ENCODE measurements around the gene BNIPL.
A peak's percentile ranks its signal among the peaks of the same experiment; 100 is the strongest.

BNIPL gene, protein sequence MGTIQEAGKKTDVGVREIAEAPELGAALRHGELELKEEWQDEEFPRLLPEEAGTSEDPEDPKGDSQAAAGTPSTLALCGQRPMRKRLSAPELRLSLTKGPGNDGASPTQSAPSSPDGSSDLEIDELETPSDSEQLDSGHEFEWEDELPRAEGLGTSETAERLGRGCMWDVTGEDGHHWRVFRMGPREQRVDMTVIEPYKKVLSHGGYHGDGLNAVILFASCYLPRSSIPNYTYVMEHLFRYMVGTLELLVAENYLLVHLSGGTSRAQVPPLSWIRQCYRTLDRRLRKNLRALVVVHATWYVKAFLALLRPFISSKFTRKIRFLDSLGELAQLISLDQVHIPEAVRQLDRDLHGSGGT

DNA sequence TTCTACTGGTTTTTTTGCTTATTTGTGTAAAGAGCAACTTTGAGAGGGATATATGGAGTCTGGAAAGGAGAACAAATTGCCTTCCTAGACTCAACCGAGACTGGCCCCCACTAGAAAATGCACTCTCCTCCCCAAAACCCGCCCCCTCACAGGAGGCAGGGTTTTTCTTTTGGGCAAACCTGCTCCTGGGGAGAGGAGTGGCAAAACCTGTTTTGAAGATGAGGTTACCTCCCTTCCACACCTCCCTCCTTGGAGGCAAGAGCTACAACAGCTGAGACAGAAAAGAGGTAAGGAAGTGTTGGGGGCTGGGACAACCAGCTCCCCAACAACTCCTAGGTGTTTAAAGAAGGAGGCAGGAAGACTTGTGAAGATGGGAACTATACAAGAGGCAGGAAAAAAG, at the start of gene BNIPL:
BNIPL (plus strand) TSS at position 231 of the 400 bp plus-strand sequence; CDS start at position 371, 140 bp downstream.
- DNase-seq (ENCODE audit: low read depth), result no peak

DNA sequence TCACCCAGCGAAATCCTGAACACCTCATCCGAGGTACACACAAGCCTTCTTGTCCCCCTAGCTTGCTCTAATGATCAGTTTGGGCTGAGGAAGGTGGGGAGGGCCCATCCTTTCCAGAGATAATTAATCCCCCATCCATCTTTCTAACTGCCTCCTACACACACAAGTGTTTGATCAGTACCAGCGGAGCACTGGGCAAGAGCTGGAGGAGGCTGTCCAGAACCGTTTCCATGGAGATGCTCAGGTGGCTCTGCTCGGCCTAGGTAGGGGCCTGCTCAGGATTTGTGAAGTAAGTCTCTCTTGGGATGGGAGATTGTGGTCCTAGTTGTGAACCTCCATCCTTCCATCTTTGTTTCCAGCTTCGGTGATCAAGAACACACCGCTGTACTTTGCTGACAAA, 48.5 kb upstream of the BNIPL start:
- no peak for DNase-seq (ENCODE audit: low read depth)

DNA sequence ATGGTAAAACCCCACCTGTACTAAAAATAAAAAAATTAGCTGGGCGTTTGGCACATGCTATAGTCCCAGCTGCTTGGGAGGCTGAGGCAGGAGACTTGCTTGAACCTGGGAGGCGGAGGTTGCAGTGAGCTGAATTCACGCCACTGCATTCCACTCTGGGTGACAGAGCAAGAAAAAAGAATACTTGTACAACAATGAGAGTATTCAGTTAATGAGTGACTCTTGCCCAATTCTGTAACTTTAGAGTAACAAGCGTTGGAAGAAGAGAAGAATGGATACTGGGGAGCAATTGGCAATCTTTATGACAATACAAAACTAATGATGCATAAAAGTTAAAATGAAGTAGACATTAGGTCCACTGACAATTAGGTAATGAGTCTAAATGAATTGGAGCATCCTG, 43.8 kb upstream of the BNIPL start:
- DNase-seq (ENCODE audit: low read depth), result no peak

DNA sequence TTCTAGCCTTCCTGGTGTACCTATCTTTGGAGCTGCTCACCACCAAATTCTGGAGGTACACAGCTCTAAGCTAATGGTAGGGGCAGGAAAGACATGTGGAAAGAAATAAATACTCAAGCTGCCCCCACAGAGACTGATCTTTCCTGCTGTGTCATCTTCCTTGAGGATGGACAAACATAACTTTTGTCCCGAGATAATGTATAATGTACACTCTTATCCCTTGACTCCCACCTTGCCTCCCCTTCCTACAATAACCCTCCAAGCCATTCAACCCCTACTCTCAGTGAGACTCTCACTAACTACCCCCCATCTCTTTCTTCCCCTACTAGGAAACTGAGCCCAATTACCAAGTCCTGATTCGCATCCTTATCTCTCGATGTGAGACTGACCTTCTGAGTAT, 42.1 kb upstream of the BNIPL start:
- DNase-seq (ENCODE audit: low read depth), result no peak

DNA sequence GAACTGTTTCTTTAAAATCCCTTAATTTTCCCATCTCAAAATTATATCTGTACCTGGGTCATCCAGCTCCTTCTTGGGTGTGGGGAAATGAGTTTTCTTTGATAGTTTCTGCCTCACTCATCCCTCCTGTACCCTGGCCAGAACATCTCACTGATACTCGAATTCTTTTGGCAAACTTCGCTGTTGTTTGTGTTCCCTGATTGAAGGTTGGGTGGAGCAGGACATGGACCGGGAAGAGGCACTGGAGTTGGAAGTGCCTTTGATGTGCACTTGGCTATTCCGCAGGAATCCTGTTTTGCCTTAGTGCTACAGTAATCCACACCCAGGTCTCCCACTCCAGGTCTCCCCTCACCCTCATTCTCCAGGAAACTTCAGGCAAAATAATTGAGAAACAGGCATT, 40.9 kb upstream of the BNIPL start:
- no peak for DNase-seq (ENCODE audit: low read depth)

DNA sequence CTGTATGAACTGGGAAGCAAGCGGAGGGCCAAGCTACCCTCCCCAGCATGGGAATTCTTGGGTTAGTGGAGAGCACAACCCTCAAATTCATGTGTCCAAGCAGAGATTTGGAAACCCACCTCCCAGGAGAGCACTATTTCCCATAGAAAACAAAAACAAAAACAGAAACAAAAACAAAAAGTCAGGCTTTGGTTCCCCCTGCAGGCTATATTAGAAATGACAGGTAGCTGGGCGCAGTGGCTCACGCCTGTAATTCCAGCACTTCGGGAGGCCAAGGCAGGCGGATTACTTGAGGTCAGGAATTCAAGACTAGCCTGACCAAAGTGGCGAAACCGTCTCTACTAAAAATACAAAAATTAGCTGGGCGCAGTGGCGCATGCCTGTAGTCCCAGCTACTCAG, 40.5 kb upstream of the BNIPL start:
- no peak for DNase-seq (ENCODE audit: low read depth)

DNA sequence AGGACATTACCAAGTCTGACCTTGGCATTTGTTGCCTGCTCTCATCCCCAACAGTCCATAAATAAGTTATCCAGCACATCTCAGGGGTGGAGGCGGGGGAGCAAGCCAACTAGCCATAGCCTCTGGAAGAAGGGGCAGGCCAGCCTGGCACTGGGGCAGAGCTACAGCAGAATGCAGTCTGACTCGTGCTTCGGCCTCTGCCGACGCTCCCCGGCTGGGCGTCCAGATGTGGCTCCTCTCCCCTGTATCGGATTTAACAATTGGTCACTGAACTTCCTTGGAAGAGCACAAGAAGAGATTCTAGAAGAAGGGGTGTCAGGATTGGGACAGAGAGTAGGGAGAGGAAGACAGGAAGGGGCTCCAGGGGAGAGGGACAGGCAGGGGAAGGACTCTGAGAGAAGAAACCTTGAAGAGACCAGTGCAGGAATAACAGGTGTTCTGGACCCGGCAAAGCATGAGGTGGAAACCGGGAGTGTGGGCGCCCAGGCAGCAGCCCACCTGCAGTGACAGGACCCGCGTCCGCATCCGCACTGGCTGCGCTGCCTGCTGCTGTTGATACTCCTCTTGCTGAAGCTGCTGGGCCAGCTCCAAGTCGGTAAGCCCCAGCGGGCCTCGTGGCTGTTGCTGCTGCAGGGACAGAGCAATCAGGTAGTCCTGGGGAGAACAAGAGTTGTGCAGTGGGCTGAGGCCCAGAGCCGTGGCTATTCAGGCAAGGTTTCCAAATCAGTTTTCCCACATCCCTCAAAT, 39.1 kb upstream of the BNIPL start:
- no peak for DNase-seq (ENCODE audit: low read depth)

DNA sequence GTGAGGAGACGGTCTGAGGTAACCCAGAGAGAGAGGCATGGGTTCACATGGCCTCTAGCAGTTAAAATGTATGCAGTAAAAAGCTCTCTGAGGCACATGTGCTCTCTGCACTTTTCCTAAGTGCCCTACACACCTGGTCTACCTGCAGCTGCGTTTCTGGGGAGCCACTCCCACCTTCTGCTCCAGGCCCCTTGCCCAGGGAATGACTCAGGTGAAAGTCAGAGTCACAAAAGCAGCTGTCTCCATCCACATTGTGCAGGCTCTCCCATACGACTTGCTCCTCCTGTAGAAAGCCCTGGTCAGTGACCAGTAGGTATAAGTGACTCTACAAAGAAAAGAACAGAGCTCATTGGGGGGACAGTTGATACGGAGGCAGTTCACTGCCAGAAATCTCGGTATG, 38.4 kb upstream of the BNIPL start:
- no peak for DNase-seq (ENCODE audit: low read depth)

DNA sequence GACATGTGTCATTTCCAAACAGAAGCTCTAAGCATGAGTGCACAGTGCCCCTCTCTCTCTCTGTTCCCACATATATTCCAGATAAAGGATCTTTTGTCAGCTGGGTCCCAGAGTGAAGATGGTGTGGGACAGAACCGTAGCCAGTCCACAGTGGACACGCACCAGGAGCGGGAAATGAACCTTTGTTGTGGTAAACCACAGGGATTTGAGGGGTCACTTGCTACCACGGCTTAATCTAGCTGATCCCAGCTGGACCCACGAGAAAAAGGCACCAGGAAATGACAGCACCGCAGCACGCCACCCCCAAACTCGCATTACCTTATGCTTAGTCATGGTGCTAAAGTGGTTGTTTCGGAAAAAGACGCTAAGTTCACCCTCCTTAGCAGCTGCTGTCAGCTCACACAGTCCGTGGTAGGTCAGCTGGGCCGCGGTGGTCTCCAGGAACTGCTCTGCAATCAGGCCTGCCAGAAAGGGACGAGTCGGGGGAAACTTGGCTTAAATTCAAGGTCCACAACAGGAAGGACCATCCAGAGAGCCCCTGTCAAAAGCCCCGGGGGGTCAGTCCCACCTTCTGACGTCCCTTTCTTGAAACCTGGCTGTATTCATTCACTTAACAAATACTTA, 37.2 kb upstream of the BNIPL start:
- peak; percentile 30 for DNase-seq (ENCODE audit: low read depth)

DNA sequence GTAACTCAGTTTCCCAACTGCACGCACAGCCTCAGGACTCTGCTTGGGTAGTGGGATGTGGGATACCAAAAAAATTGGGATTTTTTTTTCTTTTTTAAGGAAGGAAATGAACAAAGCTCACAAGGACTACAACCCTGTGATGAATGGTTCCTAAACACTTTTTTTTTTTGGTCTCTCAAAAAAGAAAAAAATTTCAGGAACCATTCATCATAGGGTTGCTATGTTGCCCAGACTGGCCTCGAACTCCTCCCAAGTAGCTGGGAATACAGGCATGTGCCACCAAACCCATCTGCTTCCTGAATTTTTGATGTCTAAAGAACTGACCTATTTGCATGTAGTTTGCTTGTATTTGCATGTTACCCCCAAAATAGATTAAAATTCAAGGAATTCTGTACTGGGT, 36.5 kb upstream of the BNIPL start:
- no peak for DNase-seq (ENCODE audit: low read depth)

DNA sequence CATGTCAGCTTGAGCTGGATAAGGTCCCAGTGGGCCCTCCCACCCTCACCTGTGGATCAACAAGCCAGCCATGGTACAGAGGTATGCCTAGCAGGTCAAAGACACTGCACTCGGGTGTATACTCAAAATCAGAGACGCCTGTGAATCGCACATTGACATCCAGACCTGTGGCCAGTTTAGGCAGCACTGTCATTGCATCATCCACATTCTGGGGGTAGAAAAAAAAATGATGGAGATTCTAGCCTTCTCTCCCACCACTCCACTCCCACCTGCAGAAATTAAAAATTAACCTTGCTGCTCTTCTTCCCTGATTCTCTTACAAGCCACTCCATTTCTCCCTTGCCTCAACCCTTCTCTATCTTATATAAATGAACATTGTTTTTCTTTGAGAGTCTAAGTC, 36.0 kb upstream of the BNIPL start:
- no peak for DNase-seq (ENCODE audit: low read depth)

DNA sequence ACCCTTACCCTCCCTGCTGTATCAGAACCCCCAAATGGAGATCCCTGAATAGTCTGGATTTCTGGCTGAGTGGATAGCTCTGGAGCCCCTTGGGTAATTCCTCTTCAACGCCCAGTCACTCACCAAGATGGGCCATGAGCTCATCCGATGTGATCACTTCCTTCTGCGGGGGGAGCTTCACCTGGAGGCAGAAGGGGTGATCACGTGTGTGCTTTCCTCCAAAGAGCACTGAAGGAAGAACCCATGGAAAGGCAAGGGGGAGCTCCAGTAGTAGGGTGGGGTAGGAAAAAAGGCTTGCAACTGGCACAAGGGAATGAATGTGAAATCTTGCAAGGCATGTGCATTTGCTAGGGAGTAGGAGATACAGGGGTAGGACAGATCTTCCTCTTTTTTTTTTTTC, 34.8 kb upstream of the BNIPL start:
- no peak for DNase-seq (ENCODE audit: low read depth)

DNA sequence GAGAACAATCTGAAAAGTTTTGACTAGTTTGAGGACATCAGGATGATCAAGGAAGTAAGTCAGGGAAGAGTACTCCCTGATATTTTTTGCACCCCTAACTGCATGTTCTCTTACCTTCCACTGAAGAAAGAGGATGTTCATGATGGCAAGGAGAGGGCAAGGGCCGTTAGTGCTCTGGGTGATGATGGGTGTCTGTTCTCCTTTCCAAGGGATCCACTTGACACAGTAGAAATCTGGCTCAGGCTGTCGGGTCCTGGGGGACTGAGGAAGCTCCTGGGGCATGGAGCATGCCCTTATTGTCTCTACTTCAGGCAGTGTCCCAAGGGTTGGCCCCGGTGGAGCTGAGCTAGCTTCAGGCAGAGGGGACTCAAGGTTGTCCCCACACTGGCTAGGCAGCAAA, 34.3 kb upstream of the BNIPL start:
- no peak for DNase-seq (ENCODE audit: low read depth)

DNA sequence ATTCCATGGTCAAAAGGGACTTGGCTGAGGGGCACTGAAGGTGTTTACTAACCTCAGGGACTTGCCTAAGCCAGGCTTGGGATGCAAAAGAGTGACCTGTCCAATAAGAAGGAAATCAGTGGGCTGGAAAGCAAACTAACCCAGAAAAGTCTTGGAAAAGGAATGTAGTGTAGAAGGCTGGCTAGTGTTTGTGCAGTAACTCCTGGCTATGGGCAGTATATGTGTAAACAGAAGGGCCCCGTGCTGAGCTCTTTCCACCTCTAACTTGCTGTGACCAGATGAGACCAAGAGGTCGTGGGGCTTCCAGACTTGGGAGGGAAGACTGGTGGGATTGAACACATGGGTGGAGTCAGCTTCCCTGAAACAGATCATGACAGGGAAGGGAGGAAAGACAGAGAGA, 33.8 kb upstream of the BNIPL start:
- DNase-seq (ENCODE audit: low read depth), result no peak

DNA sequence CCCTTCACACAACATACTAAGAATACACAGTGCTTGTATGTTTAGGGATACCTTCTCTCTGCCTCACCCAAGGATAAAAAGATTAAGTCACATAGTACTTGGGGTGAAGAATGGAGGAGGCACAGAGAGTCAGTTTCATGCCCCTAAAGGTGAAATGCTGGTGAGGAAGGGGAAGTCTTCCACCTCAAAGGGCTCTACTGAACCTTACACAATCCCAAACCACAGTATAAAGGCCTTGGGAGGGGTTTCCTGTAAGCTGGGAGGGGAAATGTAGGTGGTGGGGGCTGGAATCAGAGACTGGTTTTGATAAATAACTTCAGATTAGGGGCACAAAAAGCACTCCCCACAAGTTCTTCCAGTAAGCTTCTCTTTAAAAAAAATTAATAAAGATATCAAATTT, 33.2 kb upstream of the BNIPL start:
- DNase-seq (ENCODE audit: low read depth), result no peak

DNA sequence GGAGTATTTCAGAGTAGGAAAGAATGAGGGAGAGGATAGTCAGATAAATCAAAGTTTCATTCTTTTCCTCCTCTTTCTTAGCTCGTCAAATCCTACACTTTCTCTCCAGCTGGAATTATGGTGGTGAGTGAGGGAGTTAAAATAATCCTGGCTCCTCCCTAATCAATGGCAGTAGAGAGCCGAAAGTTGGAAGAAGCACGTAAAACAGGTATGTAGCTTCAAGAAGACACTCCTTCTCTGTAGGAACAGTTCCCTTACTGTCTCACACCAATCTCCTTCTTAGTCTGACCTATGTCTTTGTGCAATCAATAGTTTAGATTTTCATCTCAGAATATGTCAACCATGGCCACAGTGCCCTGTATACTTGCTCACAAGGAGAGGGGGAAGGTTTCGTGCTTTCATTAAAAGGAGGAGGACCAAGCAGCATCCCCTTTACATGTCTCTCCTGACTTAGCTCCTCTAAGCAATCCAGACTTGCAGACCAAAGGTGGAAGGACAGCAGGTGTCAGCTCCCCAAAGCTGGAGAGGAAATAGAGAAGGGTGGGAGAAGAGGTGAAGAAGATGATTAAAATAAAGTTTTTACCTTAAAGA, 30.6 kb upstream of the BNIPL start:
- DNase-seq (ENCODE audit: low read depth), result no peak

DNA sequence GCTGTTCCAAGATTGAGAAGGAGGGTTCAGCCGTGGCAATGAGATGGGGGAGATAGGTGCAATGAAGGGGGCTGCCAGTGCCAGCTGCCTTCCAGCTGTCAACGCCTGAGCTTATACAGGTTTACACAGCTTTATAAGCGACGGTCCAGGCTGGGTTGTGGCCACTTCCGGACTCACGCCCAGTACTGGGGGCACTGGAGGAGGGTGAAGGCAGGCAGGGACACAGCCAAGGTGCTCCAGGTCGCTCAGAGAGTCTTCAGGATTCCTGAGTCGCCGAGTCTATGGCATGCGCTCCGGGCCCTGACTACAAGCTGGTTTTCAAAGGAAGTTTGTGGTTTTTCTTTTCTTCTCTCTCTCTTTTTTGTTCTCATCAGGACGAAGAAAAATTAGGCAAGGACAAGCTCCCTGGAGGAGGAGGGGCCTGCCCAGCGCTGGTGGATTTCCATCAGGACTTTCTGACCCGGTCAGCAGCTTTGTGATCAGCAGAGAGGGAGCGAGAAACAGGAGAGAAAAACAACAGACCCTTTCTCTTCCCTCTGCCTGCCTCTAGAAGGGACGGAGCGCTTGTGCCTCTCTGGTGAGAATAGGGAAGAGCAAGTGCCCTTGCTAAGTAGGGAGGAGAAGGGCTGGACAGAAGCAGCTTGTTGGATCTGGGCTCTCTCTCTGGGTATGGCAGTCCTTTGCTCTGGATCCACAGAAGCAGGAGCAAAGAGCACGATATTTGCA, 29.9 kb upstream of the BNIPL start, which contains the start of gene MINDY1:
MINDY1 (minus strand) TSS at position 576 of the 726 bp plus-strand sequence. CDS start 4,285 bp downstream, outside the sequence.
- peak; percentile 27 for DNase-seq (ENCODE audit: low read depth)

DNA sequence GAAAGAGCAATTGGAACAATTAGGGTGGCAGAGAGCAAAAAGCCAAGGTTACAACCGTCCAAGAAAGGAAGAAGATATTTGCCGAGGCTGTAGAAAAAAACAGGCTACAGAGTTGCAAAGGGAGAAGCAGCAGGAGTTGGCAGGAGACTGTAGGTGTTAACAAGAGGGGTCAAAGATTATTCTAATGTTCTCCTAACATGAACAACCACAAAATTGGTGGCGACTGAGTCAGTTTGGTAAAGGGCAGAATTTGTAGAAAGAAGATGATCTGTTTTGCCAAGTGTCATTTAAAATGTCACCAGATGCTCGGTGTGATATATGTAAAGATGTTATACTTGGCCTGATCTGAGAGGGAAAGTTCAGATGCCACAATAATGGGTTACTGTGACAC, 28.5 kb upstream of the BNIPL start:
- DNase-seq (ENCODE audit: low read depth), result no peak

DNA sequence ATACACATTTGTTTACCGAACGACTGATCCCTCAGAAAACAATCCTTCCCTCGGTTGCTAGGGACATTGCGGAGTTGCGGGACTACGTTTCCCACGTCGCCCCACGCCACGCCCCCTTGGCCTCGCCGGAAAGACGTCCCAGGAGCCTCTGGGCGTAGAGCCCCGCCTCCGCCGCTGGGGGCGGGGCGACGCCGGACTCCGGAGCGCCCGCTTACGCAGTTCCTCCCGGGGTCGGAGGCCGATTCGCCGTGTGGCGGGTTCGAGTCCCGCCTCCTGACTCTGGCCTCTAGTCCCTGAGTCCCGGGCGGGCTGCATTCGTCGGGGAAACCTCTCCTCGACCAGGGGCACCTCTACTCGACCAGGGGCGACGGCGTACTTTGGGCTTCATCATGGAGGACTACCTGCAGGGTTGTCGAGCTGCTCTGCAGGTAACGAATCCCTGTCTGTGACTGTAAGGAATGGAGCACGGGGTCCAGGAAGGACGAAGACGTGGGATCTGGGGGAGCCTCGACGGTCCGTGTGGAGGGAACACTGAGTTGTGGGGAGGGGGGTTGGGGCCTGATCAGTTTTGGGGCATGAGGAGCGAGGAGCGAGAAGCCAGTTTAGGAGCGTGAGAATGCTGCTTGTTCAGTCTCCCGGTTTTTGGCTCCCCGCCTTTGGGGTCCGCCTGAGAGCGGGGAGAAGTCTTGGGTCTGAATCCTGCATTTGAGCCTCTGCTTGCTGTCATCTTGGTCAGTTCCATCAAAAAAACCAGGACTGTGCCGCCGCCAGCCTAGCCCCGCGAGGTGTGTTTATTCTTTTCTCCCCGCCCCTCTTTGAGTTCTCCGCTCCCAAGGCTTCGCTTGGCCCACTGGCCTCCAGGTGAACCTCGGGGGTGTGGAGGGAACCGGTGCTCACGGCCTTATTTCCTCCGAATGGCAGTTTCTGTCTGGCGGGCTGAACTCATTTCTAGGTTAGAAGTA, 27.9 kb upstream of the BNIPL start, which contains the start of gene PRUNE1:
PRUNE1 (plus strand) TSS at position 206 of the 962 bp plus-strand sequence; CDS start at position 390, 184 bp downstream.
- peak; percentile 98 for DNase-seq (ENCODE audit: low read depth)

DNA sequence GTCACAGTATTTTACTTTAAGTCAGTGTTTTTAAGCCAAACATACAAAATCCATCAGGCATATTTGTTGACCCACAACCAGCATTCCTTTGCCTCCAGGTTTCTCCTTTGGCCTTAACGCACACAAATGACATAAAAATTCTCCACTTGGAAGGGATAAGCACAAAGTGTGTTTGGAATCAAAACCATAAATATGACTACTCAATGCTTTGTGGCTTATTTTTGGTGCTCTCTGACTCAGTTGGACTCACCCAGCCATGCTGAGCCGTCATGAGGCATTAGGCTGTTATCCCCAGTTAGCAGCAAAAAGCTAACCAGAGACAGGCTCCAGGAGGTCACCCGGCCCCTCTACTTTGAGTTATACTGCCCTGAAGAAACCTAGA, 27.2 kb upstream of the BNIPL start:
- DNase-seq (ENCODE audit: low read depth), result no peak

Measured in activated T-cell treated with anti-CD3 and anti-CD28 coated beads for 48 hours (primary cell).